NCI-H1105 (cell line): Measurements from ENCODE around the gene NPAS3.

Experiments
- DNase-seq: peaks from one replicate; lab custom pipeline; 2025; lab: John Stamatoyannopoulos, UW

NPAS3 gene

DNA sequence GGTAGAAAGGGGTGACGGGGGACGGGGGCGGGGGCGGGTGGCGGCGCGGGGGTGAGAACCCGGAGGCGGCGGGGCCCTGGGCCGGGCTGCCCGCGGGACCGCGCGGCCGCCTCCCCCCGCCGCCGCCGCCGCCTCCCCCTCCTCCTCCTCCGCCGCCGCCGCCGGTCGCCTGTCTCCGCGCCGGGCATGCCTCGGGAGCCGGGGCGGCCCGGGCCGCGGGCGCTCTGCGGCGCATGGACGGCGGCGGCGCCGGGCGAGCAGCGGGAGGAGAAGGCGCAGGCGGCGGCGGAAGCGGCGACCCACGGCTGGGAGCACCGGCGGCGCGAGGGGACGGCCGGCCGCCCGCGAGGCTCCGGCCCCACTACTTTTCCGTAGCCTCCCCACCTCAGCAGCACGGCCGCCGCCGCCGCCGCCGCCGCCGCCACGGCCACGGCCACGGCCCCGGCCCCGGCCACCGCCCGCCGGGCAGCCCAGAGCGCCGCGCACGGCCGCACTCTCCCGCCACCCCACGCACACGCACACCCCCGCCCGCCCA, at the start of gene NPAS3:
Gene NPAS3 (plus strand): TSS at position 161 of the 535 bp plus-strand sequence.
- peak; percentile 16 for DNase-seq

DNA sequence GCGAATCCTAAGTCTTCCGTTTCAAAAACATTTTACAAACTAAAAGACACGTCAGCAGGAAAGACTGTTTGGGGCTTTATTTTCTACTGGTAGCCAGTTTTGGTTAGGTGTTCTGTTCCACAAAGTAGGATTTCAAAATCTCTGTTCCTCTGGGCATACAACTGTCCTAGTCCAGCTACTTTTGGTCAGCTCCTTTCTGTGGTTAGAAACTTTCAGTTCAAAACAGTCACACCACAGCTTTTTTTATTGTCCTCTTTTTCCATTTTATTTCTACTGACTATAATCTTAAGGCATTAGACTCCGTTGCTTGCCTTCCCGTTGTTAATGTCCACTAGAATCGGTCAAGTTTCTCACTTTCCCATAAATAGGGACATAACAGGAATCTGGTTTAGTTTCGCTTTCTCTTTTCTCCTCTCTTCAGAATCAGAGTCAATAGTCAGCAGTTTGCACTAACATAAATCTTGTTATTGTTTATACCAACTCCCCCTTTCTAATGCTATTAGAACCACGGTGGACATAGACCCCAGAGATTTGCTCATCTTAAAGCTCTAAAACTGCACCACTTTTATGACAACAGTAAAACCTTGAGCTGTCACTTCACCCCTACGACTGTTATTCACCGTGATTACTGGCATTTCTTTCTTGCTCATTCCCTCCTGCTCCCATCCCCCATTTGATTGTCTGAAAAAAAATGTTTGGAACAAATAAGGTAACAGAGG, 41.5 kb upstream of the NPAS3 start:
- DNase-seq = no peak

DNA sequence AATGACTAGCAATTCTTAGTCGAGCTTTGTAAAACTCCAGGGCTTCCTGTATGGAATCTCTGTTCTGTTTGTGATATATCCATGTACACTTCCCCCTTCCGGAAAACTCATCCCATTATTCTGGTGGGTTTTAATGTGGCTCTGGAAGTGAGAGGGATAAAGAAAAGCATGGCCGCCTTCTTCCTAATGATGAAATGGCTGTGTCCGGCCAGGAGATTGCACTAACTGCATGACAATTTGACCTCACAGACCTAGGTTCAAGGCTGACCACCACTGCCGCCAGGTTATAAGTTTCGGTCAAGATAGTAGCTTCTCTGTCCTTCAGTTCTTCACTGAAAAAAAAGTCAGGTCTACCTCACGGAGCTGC, 41.0 kb upstream of the NPAS3 start:
- DNase-seq = no peak

DNA sequence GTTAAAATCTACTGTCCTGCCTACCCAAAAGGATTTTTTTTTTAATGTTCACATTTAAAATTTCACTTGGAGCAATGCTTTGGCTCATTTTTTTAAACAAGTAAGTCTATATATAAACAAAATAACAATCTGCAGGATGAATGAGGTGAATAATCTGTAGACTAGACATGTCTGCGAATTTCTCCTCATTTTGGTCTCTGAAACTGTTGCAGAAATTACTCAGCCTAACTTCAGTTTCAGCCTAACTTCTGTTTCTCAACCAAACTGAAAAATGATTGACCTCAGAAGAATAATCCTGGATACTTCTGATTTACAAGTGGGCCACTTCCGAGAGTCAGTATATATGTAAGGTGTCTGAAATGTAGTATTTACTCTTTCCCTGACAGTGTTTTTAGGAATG, 39.8 kb upstream of the NPAS3 start:
- no peak for DNase-seq

DNA sequence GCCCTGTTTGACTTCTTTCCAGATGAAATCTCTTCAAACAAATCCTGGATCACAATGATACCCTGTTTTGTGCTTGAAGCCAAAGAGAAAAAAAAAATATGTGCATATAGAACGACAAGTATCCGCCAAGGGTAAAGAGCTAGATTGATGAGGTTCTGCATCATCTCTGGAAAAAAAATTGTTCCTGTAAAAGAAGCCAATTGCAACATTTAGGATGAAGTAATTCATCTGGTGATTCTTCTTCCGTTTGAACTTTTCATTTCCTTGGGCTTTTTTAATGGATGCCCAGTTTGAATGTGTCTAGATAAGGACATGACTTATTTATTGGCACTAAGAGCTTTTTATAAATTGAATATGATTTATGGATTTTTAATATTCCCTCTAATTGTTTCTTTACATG, 38.1 kb upstream of the NPAS3 start:
- DNase-seq = no peak

DNA sequence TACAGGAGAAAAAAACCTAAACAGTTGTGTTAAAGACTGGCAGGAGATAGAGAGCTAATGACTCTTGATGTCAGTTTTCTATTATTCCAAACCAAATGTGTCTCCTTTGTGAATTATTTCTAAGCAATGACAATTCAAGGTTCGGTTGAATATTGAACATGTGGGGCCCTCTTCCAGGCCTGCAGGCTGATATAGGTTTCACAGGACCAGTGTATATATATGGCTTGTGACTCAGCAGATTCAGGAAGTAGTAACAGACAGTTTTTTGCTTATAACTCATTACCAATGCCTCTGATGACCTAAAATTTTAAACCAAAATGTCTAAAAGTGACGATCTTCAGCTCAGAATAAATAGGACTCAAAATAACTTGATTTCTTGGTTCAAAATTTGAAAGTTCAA, 33.7 kb upstream of the NPAS3 start:
- DNase-seq = no peak

DNA sequence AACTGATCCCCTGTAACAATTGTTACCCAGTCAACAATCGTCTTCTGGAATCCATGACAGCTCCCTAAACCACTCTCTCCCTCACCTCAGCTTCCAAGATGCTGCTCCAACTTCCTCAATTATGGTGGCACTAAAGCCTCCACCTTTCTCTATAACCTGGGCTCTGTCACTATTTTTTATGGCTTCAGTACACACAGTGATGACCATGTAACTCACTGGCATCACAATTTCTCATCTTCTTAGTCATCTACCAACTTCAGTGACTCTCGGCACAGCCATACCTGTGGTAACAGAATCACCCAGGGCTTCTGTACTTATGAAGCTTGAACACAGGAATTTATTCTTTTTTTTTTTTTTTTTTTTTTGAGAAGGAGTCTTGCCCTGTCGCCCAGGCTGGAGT, 32.0 kb upstream of the NPAS3 start:
- no peak for DNase-seq

DNA sequence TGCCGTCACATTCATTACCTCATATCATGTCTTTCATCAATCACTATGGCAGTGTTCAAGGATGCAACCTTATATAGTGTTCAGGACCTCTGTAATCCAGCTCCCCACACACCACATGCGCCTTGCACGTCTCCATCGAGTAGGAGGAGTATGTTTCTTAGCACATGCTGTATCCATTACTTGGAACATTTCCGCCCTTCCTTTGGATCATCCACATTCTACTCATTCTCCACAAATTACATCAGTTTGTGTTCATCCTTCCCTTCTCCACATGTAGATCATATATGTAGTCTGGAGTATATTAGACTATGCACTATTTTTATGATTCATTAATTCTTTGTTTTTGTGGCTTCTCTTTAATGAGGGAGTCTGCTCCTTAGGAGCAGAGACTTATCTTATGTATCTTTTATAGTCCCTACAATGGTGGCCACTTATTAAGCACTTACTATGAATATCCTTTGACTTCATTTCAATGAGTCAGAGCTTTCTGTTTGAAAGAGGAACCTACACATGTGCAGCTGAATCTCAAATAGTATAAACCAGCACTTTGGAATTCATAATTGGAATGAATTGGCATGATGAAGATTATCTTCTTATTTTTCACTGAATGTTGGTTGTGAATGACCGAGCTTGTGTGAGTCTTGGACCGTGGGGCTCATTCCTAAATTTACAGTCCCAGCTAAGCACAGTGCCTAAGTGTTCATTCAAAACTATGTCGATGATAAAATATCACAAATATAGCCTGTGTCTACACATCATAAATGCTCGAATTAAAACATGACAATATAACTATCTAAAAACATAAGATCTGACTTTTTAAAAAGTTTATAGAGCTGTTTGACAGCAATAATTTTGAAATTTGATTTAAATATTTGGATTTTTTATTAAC, 30.2 kb upstream of the NPAS3 start:
- no peak for DNase-seq

DNA sequence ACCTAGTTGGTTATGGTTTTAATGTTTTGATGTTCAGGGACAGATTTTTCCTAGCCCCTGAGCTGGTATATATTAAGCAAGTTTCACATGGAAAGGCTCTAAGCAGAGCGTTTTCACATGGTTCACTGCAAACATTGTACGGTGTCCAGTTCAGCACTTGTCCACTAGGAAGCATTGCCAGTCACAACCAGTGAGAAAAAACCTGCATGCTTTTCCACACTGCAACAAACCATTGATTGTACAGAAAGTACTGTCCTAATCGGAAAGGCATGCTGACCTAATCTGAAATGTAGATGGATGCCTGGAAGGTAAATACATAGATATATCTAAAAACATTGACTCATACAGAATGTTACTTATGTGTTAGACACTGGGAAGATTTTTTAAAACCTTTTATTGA, 25.0 kb upstream of the NPAS3 start:
- DNase-seq = no peak

DNA sequence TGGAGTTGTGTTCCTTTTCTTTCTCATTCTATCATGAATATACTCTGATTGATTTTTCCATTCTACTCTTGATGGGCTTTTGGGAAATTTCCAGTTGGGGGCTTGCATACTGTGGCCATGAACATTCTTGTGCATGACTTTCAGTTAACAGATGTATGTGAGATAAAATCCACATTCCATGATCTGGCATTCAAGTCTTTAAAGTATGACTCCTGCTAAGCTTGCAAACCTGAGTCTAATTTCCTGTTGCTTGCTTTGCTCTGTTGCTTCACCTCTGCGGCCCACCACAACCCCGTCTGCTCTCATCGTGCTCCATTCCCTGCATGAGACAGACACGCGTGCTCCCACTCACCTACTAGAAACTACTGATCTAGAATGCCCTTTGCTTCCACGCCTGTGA, 24.3 kb upstream of the NPAS3 start:
- no peak for DNase-seq

DNA sequence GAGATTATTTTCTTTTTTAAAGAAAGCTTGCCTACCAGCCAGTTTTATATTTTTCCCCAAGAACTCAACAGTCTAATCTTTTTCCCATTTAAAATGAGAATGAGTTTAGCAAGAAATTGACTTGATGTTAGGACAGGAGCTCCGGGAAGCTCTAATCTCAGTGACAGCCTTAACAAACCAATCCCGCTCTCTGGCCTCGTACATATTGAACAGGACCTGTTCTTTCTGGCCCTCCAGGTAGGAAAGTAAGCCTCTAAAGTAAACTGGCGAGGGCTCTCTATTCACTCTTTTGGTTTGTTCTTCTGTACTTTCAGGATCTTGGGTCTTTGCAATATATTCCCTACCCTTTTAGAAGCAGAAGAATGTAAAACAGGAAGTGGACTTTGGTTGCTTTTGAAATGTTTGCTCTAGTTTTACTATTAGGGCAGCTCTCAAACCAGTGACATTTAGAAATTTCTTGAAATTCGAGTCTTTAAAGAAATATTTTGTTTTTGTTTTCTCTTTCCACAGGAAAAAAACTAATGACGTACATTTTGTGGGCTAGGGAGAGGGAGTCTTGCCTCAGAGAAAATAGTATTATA, 17.9 kb upstream of the NPAS3 start:
- DNase-seq = no peak

DNA sequence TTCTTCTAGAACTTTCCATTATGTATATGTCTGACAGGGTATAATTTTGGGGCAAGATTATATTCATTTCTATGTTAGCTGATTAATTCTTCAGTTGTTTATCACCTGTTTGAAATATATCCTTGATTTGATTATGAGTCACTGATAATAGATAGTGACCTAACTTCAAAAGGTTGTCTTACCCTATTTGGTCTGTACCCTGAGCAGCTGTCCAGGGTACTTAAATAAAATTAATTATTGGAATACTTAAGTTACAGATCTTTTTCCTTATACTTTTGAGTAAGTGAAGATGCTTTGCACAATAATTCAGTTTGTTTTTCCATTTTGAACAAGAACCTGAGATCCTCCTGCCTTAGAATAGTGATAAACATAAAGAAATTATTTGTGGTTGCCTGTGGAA, 13.2 kb upstream of the NPAS3 start:
- DNase-seq = no peak

DNA sequence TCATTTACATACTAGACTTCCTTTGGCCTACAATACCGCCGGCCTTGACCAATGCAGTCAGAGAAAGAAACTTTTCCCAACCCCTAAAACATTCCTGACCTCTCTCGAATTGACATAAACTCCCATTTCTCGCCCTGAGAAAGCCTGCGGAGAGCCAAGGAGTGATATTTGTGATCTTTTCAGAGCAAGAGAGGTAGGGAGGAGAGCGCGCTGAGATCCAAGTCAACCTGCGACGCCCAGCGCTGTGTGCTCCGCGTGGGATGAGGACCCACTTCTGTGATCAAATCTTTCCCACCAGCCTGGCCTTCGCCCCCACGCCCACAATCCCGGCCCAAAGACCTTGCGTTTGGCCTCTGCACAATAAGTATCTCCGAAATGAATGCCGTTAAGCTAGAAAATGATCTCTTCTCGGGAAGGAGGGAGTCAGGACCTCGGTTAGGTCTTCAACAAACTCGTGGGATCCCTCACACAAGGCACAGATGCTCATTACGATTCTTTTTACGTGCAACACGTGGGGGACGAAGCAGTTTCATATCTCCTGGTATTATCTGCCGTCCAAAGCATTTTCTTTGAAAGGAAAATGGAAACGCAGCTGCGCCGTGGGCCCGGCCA, 6.3 kb upstream of the NPAS3 start:
- DNase-seq = no peak

DNA sequence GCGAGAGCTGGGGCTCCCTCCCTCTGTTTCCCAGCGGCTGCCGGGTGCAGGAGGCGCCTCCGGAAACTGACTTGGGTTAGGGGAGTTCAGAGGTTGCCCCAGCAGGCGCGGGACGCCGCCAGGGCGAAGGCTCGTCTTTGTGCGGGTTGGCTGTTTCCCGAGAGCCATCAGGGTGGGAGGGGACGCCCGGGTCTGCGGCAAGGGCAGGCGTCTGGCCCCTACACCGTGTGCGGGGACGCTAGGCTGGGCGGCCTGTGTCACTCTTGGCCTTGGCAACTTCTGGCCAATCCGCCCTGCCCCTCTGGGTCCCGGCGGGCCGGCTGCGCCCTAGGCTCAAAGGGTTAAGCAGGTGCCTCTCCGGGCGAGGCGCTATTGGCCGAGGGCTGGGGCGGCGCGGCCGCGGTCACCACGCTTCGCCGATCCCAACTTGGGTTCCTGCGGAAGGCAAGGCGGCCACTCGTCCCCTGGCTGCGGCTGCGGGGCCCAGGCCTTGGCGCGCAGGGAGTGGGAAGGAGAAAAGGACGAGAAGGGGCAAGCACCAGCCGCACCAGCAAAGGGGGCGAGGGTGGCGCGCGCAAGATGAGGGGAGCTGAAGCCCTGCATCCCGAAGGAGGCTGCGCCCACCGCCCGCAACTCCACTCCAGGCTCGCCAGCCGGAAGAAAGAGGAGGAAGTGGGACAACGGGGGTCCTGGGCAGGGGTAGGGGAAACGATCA, 5.6 kb upstream of the NPAS3 start:
- no peak for DNase-seq

DNA sequence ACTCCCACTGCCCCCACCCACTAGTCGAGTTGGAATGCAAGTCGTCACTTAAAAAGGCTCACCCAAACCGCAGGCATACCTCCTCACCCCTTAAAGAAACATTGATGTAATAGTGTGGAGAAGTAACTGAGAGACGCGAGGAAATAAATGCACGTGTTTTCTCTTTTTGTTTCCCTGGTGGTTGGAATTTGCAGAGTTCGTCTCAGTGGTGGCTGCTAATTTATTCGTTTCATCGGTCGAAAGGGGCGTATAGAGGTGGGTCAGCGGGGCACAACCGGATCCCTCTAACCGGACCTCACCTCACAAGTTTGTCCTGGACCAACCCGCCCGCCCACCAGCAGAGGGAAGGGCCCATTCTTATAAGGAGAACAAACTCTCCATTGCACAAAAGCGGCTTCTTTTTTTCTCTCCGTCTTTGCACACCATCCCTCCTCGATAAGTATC, 5.0 kb upstream of the NPAS3 start:
- no peak for DNase-seq

DNA sequence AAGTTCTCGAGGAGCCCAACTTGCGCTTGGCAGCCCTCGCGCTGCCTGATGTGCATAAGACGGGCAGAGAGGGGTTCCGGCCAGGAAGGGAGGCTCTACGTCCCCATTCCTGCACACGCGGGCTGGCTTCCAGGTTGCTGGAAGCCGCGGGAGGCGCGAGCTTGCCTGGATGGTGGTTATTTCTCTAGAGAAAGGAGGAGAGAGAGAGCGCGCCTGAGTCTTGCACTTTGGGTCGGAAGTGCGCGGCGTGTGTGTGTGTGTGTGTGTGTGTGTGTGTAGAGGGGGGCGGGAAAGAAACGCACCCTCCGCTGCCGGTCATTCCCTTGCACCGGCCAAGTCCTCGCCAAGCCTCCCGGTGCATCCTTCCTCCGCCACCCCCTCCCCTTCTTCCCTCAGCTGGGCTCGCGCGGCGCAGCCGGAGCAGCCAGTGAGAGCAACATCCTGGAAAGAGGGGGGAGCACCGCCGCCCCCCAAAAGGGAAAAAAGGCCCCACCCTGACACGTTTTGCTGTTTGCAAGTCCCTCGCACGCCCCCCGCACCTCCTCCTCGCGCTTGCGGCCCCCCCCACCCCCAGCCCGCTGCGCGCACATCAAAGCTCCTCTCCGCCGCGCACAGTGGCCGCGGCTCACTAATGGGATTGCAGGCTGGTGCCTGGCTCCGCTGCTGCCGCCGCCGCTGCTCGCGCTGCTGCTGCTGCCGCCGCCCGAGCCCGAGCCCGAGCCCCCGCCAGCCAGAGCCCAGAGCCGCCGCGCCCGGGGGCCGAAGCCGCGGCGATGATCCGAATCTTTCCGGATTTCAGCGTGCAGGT, 4.4 kb upstream of the NPAS3 start:
- peak; percentile 46 for DNase-seq

DNA sequence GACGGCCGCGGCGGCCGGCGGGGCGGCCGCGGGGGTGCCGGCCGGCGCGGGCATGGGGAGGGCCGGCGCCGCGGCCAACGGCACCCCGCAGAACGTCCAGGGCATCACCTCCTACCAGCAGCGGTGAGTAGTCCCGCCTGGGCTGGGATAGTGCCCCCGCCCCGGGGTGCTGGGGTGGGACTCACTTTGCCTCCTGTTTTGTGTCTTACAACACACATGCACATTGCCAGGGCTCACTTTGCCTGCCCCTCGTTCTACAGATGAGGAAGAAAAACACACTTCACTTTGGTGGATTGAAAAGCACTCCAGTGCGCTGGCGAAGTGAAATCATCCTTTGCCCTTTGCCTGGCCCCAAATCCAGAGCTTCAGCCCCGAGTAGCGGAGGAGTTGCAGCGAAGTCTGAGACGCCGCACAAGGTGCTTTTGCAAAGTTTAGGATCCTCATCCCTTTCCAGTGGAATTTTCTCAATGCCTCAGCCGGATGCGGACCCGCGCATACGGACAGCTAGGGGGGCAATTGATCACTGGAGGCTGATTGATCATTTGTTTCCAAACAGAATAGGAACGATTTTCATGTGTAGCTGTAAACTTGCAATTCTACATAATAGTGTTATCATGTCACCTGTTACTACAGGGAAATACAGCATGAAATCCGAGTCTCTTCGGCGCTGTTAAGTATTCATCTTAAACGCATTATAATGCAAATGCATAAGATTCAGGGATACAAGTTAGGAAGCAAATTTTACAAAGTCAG, 3.6 kb upstream of the NPAS3 start:
- no peak for DNase-seq

DNA sequence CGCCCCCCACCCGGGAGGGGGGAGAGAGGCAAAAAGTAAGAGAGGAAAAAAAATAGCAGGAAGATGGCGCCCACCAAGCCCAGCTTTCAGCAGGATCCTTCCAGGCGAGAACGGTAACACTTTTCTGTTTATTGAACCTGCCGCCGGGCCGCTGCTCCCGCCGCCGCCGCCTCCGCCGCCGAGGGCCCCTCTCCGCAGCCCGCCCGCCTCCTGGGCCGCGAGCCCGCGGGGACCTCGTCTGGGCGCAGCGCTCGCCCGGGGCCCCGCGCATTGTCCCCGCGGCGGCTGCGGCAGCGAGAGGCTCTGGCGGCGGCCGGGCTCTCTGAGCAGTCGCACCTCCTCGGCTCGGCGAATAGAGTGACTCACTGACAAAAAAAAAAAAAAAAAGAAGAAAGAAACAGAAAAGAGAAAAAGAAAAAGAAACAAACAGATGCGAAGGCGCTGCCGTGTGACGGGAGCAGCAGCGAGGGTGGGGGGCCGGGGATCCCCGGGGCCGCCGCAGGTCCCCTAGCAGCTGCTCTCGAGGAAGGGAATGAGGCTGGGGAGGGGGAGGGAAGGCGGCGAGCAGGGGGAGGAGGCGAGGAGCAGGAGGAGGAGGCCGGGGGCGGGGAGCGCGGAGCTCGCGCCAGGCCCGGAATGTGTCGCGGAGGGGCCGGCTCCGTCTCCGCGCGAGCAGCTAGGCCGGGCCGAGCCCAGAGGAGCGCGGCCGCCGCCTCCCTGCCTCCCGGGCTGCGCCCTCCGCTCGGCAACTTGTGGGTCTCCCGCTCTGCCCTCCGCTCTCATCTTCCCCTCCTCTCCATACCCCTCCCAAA, 781 bp downstream of the NPAS3 start:
- peak; percentile 60 for DNase-seq

DNA sequence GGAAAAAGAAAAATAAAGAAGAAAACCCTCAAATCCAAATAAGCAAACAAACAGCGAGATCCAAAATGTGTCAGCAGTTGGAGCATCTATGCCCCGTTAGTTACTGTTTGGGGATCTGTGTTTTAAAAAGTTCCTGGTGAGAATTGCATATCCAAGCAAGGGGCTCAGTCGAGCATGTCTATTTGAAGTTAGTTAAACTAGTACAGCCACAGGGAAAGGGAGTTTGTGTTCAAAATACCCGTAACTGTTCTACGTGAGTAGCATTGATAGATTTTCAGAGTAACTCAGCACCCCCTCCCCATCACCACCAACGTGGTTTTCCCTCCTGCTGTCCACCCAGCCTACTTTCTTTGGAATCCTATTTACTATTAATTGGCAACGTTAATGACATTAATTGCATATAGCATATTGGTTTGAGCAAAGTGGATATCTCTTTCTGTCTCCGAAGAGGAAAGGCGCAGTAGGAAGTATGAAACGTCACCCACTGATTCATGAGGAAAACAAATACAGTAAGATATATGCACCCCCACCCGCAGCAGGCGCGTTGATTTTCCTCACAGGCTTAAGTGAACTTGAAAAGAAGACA, 1.5 kb downstream of the NPAS3 start:
- peak; percentile 3 for DNase-seq
